ENCODE data around the gene PLCL1. TPM values are rescaled to one million over a fixed set of nuclear protein-coding genes. Genes with fewer than 3 reads are reported as not detected.

The PLCL1 gene
- total RNA-seq, 1 experiment from 2014 or later: 0.07 TPM

GRCh38 chr2:198056836-198057235 is 252.4 kb downstream of the PLCL1 start (continued):
- no peak for TF ChIP-seq NR3C1 (CRISPR knock-in tag; conservative IDR thresholded peaks at IDR 0.05; ENCODE audit: low read depth)
- TF ChIP-seq ZBTB21 (CRISPR knock-in tag; IDR thresholded peaks at IDR 0.05; ENCODE audit: borderline replicate concordance): no peak
- TF ChIP-seq CREB1 (CRISPR knock-in tag; IDR thresholded peaks at IDR 0.05): no peak
- TF ChIP-seq ZNF512 (CRISPR knock-in tag; IDR thresholded peaks at IDR 0.05; ENCODE audit: borderline replicate concordance): no peak

- DNase-seq (ENCODE audit: low spot score) (no peak), ATAC-seq (no peak)
- CTCF ChIA-PET: no interaction called here
- no peak overlapping the region for H3K27ac Mint-ChIP-seq
- H3K9me3 Mint-ChIP-seq: no peaks in the 10 kb centered on the region
- H3K4me1 Mint-ChIP-seq: peaks cover 8% of the 10 kb centered on the region; the same call in 1 of the 2 replicates
- no peak overlapping the region for H3K4me3 Mint-ChIP-seq
- no peaks in the 10 kb centered on the region for H3K36me3 Mint-ChIP-seq
- POLR2A ChIA-PET: no interaction called here
- TF ChIP-seq ZMAT4 (CRISPR knock-in tag; IDR thresholded peaks at IDR 0.05) (no peak), ZNF396 (CRISPR knock-in tag; IDR thresholded peaks at IDR 0.05; ENCODE audit: borderline replicate concordance) (no peak), TEAD1 (CRISPR knock-in tag; IDR thresholded peaks at IDR 0.05) (no peak), MAX (CRISPR knock-in tag; IDR thresholded peaks at IDR 0.05) (no peak), CDX4 (CRISPR knock-in tag; IDR thresholded peaks at IDR 0.05; ENCODE audit: borderline replicate concordance) (no peak), USF2 (CRISPR knock-in tag; IDR thresholded peaks at IDR 0.05) (no peak), ZNF532 (CRISPR knock-in tag; IDR thresholded peaks at IDR 0.05; ENCODE audit: borderline replicate concordance) (no peak), NFATC4 (CRISPR knock-in tag; IDR thresholded peaks at IDR 0.05) (no peak), GRHL2 (CRISPR knock-in tag; IDR thresholded peaks at IDR 0.05; ENCODE audit: insufficient replicate concordance, severe bottlenecking) (no peak), USF1 (CRISPR knock-in tag; IDR thresholded peaks at IDR 0.05) (no peak), AFF4 (CRISPR knock-in tag; IDR thresholded peaks at IDR 0.05; ENCODE audit: borderline replicate concordance) (no peak), PREB (CRISPR knock-in tag; IDR thresholded peaks at IDR 0.05; ENCODE audit: borderline replicate concordance) (no peak), NFYB (CRISPR knock-in tag; conservative IDR thresholded peaks at IDR 0.05; ENCODE audit: low read depth) (no peak), E2F4 (CRISPR knock-in tag; IDR thresholded peaks at IDR 0.05; ENCODE audit: borderline replicate concordance, low read depth) (no peak), CREB1 (CRISPR knock-in tag; IDR thresholded peaks at IDR 0.05) (no peak), JUN (CRISPR knock-in tag; IDR thresholded peaks at IDR 0.05) (no peak)
- no peaks in the 10 kb centered on the region for H3K27me3 Mint-ChIP-seq (ENCODE audit: low read depth)
Observed at GRCh38 chr2:198059800-198060199, 255.4 kb downstream of the PLCL1 start.

All from WTC11 (cell line).